Stomach (tissue), 9 donors: ENCODE data around the gene DACH1. TPM values are rescaled to one million over a fixed set of nuclear protein-coding genes. Genes with fewer than 3 reads are reported as not detected.

Experiments used
- DNase-seq, 2 donors: peaks; one replicate each; pipeline versions ENCODE4 v3.0.0 to v3.0.0-alpha.2; 2013 to 2019
- H3K27ac ChIP-seq, 5 donors: fragments of 200-600 bp in 4 of 5; sonication (generic) in 4 of 5; one replicate each; pipeline ENCODE4 v1.5.1; 2013 to 2019; ENCODE audit warnings: mild to moderate bottlenecking in 1 of 5, moderate library complexity in 1 of 5
- H3K27me3 ChIP-seq, 3 donors: fragments of 200-600 bp; sonication (generic); one replicate each; pipeline ENCODE4 v1.5.1; 2017 to 2019; ENCODE audit warnings: mixed run types in 1 of 3
- H3K36me3 ChIP-seq, 4 donors: fragments of 200-600 bp; sonication (generic); 1 replicate in 3 of 4; 2 replicates in 1 of 4; pipeline ENCODE4 v1.5.1; 2016 to 2019
- H3K4me1 ChIP-seq, 4 donors: fragments of 200-600 bp; sonication (generic); one replicate each; pipeline ENCODE4 v1.5.1; 2016 to 2019
- H3K4me3 ChIP-seq, 4 donors: fragments of 200-600 bp; sonication (generic) in 3 of 4; one replicate each; pipeline ENCODE4 v1.5.1; 2016 to 2019; ENCODE audit warnings: mild to moderate bottlenecking in 1 of 4
- H3K9me3 ChIP-seq, 4 donors: fragments of 200-600 bp; sonication (generic); one replicate each; pipeline ENCODE4 v1.5.1; 2016 to 2019
- EP300 ChIP-seq: sonication (generic); formaldehyde crosslinking; IDR thresholded peaks from one replicate; pipeline ENCODE4 v1.6.1; 2017; ENCODE audit warnings: antibody characterized with exemption
- POLR2A ChIP-seq, 4 donors: fragments of 450-650 bp; IDR thresholded peaks; one replicate each; pipeline ENCODE4 v1.6.1; 2016; ENCODE audit warnings: antibody characterized with exemption in 4 of 4, control low read depth in 2 of 4, mild to moderate bottlenecking in 1 of 4, moderate library complexity in 1 of 4
- POLR2AphosphoS5 ChIP-seq, 3 donors: sonication (generic); formaldehyde crosslinking; IDR thresholded peaks; one replicate each; pipeline ENCODE4 v1.6.1; 2016; ENCODE audit warnings: antibody characterized with exemption in 3 of 3
- WGBS, 5 donors: extraction: QIAGEN DNeasy Blood & Tissue Kit in 3 of 5; methylation state at CpG; one replicate each; pipeline versions ENCODE4 v1.1.5 to v1.1.7; 2013 to 2018; 5-methylcytosine and 5-hydroxymethylcytosine counted together
- intact Hi-C: fragments of 100-400 bp; cut with DNase I; formaldehyde crosslinking; loops from one replicate; pipeline ENCODE4 v1.15.1; 2023; ENCODE audit warnings: low total_unique reads
- polyA plus RNA-seq, 3 donors: library from polyadenylated mRNA; stranded (reverse); fragments of 200-250 nt; gene quantifications; one replicate each; pipeline ENCODE4 v1.2.3, GENCODE V29; 2013
- total RNA-seq, 5 donors: library from RNA; depleted of rRNA; stranded (reverse); fragments of >200 nt; gene quantifications; one replicate each; pipeline versions ENCODE4 v1.1.0 to v1.2.3, GENCODE V29; 2014 to 2016
- TF ChIP-seq, protein P1 (sequence below), 7 experiments: fragments of 450-650 bp in 4 of 7; fragments of 200-600 bp in 3 of 7; sonication (generic) in 3 of 7; IDR thresholded peaks; one replicate each; pipeline ENCODE4 v1.5.1; 2016 to 2019; ENCODE audit warnings: antibody characterized with exemption in 7 of 7, control low read depth in 2 of 7, mild to moderate bottlenecking in 1 of 7
- donor health status: healthy with polysubstance abuse.
- donor health status: Bipolar disorder and iron deficiency.
- donor health status: healthy.

Gene DACH1
- total and polyA plus RNA-seq, 8 donors: 0.28 to 9.4 (median 2.9) TPM; not detected in 1

DNA sequence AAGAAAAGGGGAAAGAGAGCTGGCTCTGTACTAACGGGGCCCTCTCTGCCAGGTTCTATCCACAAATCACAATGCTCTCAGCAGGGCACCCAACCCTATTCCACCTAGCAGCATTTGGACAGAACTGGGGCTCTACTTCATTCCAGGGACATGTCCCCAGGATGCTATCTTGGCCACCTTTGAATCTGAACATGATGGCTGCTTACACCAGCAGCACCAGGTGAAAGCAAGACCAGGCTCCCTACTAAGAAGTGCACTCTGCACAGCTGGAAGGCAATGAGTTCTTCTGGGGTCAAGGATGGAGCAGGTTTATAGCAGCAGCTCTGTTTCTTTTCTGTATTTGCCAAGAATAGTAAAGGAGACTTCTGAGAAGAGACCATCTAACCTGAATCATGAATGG, 222.4 kb downstream of the DACH1 start:
- TF ChIP-seq, protein P1, sequence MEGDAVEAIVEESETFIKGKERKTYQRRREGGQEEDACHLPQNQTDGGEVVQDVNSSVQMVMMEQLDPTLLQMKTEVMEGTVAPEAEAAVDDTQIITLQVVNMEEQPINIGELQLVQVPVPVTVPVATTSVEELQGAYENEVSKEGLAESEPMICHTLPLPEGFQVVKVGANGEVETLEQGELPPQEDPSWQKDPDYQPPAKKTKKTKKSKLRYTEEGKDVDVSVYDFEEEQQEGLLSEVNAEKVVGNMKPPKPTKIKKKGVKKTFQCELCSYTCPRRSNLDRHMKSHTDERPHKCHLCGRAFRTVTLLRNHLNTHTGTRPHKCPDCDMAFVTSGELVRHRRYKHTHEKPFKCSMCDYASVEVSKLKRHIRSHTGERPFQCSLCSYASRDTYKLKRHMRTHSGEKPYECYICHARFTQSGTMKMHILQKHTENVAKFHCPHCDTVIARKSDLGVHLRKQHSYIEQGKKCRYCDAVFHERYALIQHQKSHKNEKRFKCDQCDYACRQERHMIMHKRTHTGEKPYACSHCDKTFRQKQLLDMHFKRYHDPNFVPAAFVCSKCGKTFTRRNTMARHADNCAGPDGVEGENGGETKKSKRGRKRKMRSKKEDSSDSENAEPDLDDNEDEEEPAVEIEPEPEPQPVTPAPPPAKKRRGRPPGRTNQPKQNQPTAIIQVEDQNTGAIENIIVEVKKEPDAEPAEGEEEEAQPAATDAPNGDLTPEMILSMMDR (IDR thresholded peaks at IDR 0.05): no peak
- TF ChIP-seq POLR2A (IDR thresholded peaks at IDR 0.05) (no peak), POLR2AphosphoS5 (IDR thresholded peaks at IDR 0.05) (no peak), EP300 (no peak)
- no peaks in the 10 kb centered on the region for H3K36me3 ChIP-seq
- H3K9me3 ChIP-seq: no peaks in the 10 kb centered on the region
- 70 to 92% (median 89%) methylated on average over 1 of the region's 1 CpG for WGBS, 5 donors
- DNase-seq: no peak
- H3K27ac ChIP-seq: no peak overlapping the region
- H3K27me3 ChIP-seq: no peaks in the 10 kb centered on the region
- intact Hi-C loops: no loop called here
- H3K4me3 ChIP-seq: no peak overlapping the region
- no peaks in the 10 kb centered on the region for H3K4me1 ChIP-seq

DNA sequence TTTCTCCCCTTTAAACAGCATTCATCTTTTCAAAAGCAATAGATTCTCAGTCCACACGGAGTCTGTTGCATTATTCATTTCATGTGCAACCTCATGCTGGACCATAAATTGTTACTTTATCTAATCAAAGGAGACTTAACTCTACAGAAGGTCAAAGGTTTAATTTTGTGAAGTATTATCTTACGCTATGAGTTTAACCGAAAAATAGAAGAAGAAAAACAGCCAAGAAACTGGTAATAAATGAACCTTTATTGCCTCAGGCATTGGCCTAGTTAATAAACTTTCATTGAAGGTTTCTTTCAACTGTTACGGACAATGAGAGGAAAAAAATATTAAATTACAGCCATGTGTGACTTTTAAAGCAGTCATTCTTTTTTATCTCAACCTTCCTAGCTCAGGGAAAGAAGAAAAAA, 223.6 kb downstream of the DACH1 start:
- intact Hi-C loops: no loop called here
- Histone ChIP-seq H3K27me3 (no peaks in the 10 kb centered on the region), H3K9me3 (no peaks in the 10 kb centered on the region), H3K36me3 (no peaks in the 10 kb centered on the region), H3K4me3 (no peak overlapping the region), H3K27ac (no peak overlapping the region), H3K4me1 (no peaks in the 10 kb centered on the region)
- DNase-seq: no peak
- 49 to 66% (median 51%) methylated on average over 4 of the region's 4 CpGs for WGBS, 5 donors
- TF ChIP-seq, protein P1 (IDR thresholded peaks at IDR 0.05): no peak
- TF ChIP-seq EP300 (no peak), POLR2AphosphoS5 (IDR thresholded peaks at IDR 0.05) (no peak), POLR2A (IDR thresholded peaks at IDR 0.05) (no peak)

DNA sequence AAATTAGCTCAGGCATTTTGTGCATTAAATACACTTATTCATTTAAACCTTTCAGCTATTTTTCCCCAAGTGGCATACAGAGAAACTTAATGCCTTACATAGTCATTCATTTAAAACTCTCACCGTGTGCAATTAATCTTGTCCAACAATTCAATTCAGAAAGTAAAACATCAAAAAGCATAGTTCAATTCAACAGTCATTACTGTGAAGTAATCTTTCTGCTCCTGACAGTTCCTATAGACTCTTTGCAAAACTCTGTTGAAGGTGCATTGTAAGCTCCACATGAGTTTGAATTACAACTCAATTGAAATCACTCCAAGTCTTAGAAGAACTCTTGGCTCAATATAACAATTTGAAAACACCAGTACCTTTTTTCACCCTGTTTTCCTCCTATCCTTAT, 228.3 kb downstream of the DACH1 start:
- Histone ChIP-seq H3K27ac (no peak overlapping the region), H3K9me3 (no peaks in the 10 kb centered on the region), H3K36me3 (no peaks in the 10 kb centered on the region), H3K4me3 (no peak overlapping the region), H3K27me3 (no peaks in the 10 kb centered on the region), H3K4me1 (peaks cover 0 to 4% (median 0%) of the 10 kb centered on the region in 4 donors)
- DNase-seq: no peak
- 56 to 66% (median 64%) methylated on average over 1 of the region's 1 CpG for WGBS, 5 donors
- intact Hi-C loops: no loop called here
- TF ChIP-seq EP300 (no peak), POLR2A (IDR thresholded peaks at IDR 0.05) (no peak)
- TF ChIP-seq, protein P1 (IDR thresholded peaks at IDR 0.05): no peak

DNA sequence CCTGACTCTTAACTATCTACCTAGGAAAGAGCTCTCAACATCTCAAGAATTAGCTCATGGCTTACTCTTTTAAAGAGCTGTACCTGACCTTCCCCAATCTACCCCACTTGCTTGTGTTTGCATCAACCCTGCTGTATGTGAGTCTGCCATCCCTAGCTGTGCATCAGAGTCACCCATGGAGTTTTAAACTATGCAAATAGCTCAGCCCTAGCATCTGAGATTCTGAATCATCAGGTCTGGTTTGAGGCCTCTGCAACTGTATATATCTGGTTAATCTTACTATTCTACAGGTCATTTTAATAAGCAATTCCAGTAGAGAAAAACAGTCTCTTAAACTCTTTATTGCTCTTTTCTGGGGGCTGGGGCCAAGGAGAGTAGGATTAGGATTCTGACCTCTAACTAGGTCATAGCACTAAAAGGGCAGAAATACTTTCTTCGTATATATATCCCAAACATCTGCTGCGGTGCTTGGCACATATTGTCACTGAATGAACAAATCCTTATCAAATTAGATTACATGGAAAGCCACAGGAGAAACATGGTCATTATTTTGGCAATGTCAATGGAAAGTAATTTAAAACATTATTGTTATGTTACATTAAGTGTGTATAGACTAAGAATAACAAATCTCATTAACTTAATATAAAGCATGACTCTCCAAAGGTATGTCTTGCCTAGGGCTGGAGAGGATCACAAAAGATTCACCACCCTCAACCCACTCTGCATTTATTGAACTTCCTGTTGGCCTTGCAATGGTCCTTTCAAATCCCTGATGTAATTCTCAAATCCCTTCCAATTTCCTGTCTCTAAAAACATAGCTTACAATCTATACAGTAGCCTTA, 232.2 kb downstream of the DACH1 start:
- intact Hi-C loops: no loop called here

More for the DNA sequence above, 232.2 kb downstream of the DACH1 start:
- Histone ChIP-seq H3K27ac (no peak overlapping the region), H3K4me3 (no peak overlapping the region), H3K4me1 (peaks cover 0 to 4% (median 0%) of the 10 kb centered on the region in 4 donors), H3K36me3 (no peaks in the 10 kb centered on the region), H3K9me3 (no peaks in the 10 kb centered on the region), H3K27me3 (no peaks in the 10 kb centered on the region)
- WGBS, 5 donors: 24 to 54% (median 40%) methylated on average over 2 of the region's 2 CpGs
- no peak for DNase-seq
- TF ChIP-seq, protein P1 (IDR thresholded peaks at IDR 0.05): no peak
- TF ChIP-seq POLR2AphosphoS5 (IDR thresholded peaks at IDR 0.05) (no peak), EP300 (no peak), POLR2A (IDR thresholded peaks at IDR 0.05) (no peak)
